GM13977 (cell line): ENCODE data around the gene APOC4.
"Not testable (repeated sequence)": the region's sequence is repeated elsewhere in the genome, so short reads cannot be mapped to it uniquely, and the experiment has no call there.

Source experiments
- DNase-seq: peaks from one replicate; pipeline ENCODE4 v3.0.0; 2012; ENCODE audit warnings: low spot score
- in situ Hi-C: fragments of 300-500 bp; cut with MboI; formaldehyde crosslinking; loops from one replicate; pipeline ENCODE4 v1.12.0; 2022; ENCODE audit warnings: low sequenced_read_pairs, low pct_unique_long_range_greater_than_20kb, mixed read lengths, inconsistent platforms; ENCODE audit not compliant: unreplicated experiment
- TF ChIP-seq, protein P1 (sequence below): IDR thresholded peaks from 2 replicates; pipeline ENCODE4 v1.5.1; 2012; ENCODE audit warnings: mild to moderate bottlenecking, control low read depth; ENCODE audit not compliant: insufficient read depth; ENCODE audit errors: extremely low read depth, missing control alignments

The APOC4 gene

DNA sequence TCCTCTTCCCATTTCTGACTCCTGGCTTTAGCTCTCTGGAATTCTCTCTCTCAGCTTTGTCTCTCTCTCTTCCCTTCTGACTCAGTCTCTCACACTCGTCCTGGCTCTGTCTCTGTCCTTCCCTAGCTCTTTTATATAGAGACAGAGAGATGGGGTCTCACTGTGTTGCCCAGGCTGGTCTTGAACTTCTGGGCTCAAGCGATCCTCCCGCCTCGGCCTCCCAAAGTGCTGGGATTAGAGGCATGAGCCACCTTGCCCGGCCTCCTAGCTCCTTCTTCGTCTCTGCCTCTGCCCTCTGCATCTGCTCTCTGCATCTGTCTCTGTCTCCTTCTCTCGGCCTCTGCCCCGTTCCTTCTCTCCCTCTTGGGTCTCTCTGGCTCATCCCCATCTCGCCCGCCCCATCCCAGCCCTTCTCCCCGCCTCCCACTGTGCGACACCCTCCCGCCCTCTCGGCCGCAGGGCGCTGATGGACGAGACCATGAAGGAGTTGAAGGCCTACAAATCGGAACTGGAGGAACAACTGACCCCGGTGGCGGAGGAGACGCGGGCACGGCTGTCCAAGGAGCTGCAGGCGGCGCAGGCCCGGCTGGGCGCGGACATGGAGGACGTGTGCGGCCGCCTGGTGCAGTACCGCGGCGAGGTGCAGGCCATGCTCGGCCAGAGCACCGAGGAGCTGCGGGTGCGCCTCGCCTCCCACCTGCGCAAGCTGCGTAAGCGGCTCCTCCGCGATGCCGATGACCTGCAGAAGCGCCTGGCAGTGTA lies 33.8 kb upstream of the APOC4 start:
- no peak for DNase-seq
- TF ChIP-seq, protein P1, sequence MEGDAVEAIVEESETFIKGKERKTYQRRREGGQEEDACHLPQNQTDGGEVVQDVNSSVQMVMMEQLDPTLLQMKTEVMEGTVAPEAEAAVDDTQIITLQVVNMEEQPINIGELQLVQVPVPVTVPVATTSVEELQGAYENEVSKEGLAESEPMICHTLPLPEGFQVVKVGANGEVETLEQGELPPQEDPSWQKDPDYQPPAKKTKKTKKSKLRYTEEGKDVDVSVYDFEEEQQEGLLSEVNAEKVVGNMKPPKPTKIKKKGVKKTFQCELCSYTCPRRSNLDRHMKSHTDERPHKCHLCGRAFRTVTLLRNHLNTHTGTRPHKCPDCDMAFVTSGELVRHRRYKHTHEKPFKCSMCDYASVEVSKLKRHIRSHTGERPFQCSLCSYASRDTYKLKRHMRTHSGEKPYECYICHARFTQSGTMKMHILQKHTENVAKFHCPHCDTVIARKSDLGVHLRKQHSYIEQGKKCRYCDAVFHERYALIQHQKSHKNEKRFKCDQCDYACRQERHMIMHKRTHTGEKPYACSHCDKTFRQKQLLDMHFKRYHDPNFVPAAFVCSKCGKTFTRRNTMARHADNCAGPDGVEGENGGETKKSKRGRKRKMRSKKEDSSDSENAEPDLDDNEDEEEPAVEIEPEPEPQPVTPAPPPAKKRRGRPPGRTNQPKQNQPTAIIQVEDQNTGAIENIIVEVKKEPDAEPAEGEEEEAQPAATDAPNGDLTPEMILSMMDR: no peak
- in situ Hi-C loops: no loop called here

DNA sequence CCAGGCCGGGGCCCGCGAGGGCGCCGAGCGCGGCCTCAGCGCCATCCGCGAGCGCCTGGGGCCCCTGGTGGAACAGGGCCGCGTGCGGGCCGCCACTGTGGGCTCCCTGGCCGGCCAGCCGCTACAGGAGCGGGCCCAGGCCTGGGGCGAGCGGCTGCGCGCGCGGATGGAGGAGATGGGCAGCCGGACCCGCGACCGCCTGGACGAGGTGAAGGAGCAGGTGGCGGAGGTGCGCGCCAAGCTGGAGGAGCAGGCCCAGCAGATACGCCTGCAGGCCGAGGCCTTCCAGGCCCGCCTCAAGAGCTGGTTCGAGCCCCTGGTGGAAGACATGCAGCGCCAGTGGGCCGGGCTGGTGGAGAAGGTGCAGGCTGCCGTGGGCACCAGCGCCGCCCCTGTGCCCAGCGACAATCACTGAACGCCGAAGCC lies 33.2 kb upstream of the APOC4 start:
- TF ChIP-seq, protein P1: no peak
- no peak for DNase-seq
- in situ Hi-C loops: no loop called here

DNA sequence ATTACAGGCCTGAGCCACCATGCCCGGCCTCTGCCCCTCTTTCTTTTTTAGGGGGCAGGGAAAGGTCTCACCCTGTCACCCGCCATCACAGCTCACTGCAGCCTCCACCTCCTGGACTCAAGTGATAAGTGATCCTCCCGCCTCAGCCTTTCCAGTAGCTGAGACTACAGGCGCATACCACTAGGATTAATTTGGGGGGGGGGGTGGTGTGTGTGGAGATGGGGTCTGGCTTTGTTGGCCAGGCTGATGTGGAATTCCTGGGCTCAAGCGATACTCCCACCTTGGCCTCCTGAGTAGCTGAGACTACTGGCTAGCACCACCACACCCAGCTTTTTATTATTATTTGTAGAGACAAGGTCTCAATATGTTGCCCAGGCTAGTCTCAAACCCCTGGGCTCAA lies 32.3 kb upstream of the APOC4 start:
- in situ Hi-C loops: no loop called here
- DNase-seq: no peak

DNA sequence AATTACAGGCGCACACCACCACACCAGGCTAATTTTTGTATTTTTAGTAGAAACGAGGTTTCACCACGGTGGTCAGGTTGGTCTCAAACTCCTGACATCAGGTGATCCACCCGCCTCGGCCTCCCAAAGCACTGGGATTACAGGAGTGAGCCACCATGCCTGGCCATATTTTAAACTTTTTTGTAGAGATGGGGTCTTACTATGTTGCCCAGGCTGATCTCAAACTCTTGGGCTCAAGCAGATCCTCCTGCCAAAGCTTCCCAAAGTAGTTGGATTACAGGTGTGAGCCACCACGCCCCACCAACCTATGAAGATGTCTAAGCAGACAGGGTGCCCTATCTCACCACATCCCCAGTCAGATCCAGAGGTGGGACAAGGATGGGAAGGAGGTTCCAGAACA lies 30.1 kb upstream of the APOC4 start:
- DNase-seq, in situ Hi-C loops: not testable (repeated sequence)

More for the DNA sequence above, 32.3 kb upstream of the APOC4 start:
- TF ChIP-seq, protein P1: no peak

DNA sequence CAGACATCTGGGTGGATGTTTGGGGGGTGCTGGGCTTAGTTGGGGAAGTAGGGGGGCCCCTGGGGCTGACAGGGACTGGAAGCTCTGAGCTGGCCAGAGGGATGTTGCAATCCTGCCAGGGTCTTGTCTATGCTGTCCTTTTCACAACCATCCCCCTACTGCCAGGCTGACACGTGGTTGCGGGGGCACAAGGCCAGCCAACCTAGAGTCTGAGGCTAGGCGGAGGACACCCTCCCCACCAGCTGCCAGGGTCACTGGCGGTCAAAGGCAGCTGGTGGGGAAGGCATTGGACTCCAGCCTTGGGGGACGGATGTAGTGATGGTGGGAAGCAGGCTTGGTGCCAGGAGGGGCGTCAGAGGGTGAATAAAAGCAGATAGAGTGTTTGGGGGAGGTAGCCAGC lies 29.2 kb upstream of the APOC4 start:
- TF ChIP-seq, protein P1: no peak
- in situ Hi-C loops: no loop called here
- no peak for DNase-seq

DNA sequence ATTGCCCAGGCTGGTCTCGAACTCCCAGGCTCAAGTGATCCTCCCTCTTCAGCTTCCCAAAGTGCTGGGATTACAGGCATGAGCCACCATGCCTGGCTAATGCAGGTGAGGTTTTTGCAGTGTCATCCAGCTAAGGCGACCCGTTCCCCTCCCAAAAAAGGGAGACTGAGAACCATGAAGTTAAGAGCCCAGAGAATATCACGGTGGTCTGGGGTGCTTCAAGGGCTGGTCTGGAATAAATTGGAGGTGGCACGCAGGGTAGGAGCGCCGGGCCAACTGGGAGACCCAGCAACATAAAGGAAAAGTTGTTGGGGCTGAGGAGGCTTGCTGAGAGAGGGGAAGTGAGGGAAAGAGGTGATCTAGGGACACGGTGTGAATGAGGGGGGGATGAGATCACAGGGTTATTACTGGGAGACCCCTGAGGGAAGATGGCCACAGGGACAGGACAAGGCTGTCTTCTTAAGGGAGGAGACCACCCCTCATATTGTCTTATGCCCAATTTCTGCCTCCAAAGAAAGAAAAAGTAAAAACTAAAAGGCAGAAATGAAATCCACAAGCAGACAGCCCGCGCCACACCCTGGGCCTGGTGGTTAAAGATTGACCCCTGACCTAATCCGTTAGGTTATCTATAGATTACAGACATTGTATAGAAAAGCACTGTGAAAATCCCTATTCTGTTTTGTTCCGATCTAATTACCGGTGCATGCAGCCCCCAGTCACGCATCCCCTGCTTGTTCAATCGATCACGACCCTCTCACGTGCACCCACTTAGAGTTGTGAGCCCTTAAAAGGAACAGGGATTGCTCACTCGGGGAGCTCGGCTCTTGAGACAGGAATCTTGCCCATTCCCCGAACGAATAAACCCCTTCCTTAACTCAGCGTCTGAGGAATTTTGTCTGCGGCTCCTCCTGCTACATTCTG lies 28.3 kb upstream of the APOC4 start:
- in situ Hi-C loops, DNase-seq: not testable (repeated sequence)

DNA sequence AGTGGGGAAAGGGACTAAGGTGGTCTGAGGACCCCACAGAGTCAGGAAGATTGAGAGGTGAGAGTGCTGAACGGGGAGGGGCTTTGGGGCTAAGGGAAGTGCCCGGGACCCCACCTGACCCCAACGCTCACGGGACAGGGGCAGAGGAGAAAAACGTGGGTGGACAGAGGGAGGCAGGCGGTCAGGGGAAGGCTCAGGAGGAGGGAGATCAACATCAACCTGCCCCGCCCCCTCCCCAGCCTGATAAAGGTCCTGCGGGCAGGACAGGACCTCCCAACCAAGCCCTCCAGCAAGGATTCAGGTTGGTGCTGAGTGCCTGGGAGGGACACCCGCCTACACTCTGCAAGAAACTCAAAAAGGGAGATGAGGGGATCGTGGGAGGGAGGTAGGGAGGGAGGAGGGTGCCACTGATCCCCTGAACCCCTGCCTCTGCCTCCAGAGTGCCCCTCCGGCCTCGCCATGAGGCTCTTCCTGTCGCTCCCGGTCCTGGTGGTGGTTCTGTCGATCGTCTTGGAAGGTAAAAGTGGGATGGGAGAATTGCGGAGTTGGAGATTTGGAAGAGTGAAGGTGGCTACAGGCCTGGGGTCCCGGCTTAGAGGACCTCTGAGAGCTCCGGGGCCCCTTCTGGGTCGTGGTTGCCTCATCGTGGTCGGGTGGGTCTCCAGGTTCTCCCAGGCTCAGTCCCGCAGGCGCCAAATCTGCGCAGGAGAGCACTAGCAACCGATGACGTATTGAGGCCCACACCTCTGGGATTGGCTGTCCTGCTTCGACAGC lies 27.4 kb upstream of the APOC4 start, which contains the start of gene APOC1:
TSS of gene APOC1 (plus strand) at position 176 of the 774 bp plus-strand sequence. CDS start at position 460, 284 bp downstream.
- in situ Hi-C loops: not testable (repeated sequence)
- peak; percentile 94 for DNase-seq
